Measurements from ENCODE around the gene LSM10.
A peak's percentile ranks its signal among the peaks of the same experiment; 100 is the strongest.

Gene LSM10

DNA sequence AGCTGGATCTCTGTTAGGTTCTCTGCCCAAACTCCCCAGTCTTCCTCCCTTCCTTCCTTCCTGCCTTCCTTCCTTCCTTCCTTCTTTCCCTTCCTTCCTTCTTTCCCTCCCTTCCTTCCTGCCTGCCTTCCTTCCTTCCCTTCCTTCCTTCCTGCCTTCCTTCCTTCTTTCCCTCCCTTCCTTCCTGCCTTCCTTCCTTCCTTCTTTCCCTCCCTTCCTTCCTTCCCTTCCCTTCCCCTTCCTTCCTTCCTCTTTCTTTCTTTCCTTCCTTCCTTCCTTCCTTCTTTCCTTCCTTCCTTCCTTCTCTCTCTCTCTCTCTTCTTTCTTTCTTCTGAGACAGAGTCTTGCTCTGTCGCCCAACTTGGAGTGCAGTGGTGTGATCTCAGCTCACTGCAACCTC lies 8.7 kb upstream of the LSM10 start:
- DNase-seq, result no peak

DNA sequence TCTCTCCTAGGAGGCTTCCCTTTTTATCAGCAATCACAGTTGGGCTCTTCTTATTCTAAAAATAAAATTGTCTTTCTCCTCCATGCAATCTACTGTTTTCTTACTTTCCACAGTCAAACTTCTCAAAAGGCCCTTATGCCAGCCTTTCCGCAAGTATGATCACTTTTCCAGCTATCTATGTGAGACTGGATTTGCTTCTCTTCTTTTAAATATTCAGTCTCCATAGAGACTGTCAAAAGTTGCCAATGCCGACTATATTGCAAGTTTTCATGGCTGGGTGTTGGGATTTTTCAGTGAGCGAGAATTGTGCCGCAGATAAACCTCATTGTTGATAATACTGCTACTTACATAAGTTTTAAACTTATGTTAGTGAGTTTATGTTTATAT lies 4.8 kb upstream of the LSM10 start:
- DNase-seq, result no peak

GRCh38 chr1:36401602-36402503 lies 4.1 kb upstream of the LSM10 start:
- DNase-seq, result no peak

DNA sequence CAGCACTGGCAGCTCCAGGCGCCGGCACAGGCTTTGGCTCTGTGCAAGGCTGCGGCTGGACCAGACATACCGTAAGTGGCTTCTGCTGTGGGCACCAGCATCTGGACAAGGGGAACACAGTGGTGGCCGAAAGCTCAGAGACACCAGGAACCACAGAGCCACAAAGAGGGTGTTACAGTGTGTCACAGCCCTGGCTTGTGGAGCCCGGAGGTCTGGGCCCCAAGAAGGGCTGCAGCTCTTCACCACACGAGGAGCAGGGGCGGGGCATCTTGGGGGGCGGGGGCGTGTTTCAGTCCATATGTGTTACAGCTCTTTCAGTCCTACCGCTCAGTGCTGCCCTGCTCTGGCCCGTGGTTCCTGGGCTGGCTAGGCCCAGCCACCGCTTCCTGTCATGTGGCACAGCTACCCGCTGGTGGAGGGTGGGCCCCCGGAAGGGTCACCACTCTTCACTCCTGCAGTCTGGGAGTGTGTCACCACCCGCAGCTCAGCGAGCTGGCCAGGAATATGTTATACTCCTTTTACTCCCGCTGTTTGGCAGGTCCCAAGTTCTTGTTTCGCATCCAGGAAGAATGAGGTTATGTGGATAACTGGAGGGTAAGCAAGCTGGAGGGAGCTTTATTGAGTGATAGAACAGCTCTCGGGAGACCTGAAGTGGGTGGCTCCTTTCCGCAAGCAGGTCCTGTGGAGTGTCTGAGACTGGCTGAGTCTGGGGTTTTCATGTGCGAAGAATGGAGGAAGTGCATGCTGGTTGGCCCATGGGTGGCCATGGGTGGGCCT lies 3.3 kb upstream of the LSM10 start:
- peak; percentile 79 for DNase-seq

- DNase-seq, result no peak
These were observed 2.8 kb upstream of the LSM10 start for GRCh38 chr1:36400514-36400824.

- no peak for DNase-seq
These were observed 766 bp upstream of the LSM10 start for GRCh38 chr1:36398370-36398977.

DNA sequence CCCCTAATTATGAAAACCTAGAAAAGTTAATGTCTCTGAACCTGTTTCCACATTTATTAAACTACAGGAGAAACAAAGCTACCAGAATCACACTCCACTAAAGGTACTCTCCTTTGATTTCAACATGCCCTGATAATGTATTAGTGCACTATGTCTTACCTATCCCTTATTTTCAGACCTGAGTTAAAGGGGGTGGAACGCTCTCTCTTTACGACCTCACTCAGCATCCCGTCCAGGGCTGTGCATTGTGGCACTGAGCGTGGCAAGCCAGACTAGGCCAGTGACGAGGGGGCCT lies 678 bp downstream of the LSM10 start:
- peak; percentile 18 for DNase-seq

DNA sequence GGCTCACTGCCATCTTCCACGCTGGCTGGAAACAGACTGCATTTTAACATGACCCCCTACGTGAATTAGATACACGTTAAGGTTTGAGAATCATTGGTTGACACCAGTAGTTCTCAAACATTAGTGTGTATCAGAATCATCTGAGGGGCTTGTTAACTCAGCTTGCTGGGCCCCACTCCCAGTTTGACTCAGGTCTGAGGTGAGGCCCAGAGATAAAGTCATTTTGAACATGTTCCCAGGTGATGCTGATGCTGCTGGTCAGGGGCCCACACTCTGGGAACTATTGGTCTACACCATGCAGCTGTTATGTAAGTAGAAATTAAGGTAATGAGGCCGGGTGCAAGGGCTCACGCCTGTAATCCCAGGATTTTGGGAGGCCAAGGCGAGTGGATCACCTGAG lies 1.3 kb downstream of the LSM10 start:
- no peak for DNase-seq

DNA sequence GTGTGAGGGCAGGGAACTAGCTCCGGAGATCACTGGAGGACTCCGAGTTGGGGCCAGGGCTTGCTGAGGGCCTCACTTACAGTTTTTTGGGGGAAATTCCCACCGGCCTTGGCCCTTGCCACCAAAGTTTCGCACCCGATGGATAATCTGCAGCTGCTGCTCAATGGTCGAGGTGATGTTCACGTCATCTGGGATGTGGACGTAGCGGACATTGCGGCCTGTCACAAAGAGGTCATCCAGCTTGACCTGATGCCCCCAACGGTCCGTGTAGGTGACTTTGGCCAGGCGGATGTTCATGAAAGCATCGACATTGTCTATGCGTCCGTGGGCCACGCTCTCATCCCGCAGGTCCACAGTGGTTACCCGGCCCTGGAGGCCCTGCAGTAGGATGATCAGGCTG lies 4.0 kb downstream of the LSM10 start:
- no peak for DNase-seq

DNA sequence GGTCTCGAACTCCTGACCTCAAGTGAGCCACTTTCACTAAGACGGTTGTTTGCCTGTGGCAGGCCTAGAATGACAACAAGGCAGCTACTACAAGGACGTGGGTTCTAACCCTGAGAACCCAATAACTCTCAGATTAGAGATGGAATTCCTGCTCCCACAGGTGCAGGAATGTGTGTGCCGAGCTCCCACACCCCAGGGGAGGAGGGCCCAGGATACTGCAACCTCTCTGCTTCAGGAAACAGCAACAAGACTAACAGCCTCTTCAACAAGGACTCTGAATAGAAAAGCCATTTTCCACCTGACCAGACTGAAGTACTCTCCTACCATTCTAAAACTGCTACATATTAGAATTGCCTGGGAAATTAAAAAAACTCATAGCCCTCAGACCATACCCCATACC lies 4.9 kb downstream of the LSM10 start:
- no peak for DNase-seq

- DNase-seq, result no peak
These were observed 6.4 kb downstream of the LSM10 start for GRCh38 chr1:36391271-36391670.

GRCh38 chr1:36390411-36390810 lies 7.3 kb downstream of the LSM10 start:
- no peak for DNase-seq

DNA sequence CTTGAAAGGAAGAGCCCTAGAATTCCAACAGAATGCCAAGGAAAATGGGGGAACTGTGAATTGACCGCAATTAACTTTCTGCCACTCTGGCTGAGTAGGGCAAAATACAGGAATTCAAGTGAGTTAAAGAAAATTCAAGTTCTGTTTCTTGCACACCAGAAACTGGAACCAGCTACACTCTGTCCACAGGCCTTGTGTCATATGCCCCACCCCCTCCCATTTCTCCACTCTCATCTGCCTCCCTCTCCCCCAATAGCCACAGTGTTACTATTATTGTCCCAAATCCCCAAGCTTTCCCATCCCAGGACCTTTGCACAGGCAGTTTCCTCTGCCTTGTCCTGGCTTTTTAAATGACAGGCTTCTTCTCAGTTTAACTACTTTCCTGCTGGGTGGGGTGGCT lies 7.7 kb downstream of the LSM10 start:
- peak; percentile 25 for DNase-seq

DNA sequence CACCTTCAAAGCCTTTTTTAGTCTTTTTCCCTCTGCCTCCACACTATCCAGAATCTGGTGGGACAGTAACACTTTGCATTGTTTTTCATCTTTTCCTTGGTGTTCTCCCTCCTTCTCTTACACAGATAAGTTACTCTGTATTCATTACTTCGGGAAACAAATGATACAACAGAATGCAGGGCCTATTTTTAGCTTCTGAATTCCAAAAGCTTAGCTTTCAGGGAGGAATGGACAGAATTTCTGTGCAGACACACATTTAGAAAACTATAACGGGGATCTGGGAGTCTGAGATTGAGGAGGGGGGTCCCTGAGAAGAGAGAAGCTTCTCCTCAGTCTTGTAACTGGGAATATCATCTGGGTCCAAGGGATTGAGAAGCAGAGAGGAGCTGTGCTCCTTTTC lies 8.4 kb downstream of the LSM10 start:
- DNase-seq, result no peak

DNA sequence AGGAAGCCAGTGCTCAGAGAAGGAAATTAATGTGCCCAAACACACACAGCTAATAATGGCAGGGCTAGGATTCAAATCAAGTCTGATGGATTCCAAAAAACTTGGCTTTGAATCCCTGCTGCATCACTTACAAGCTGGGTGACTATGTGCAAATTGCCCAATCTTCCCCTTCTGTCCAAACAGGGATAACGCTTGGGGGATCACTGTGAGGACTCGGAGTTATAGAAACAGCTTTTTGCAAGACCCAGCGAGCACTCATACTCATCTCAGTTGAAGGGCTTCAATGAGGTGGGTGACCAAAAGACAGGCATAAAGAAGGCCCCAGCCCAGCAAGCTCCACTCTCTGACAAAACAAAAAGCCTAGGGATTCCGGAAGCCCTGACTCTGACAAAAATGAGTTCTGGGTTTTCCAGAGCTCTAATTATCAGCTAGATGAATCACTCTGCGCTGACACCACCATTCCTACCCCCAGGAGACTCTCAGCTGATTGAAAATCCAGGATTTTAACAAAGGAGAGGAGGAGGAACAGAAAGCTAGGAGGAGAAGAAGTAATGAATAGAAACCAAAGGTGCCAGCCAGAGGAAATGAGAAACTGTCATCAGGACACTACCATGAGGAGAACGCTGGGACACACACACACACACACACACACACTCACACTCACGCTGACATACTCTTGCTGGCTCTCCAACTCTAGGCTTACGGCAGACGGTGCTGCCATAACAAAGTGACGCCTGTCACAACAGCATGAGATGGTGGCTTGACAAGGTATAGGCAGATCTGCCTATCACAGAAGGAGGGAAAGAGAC lies 10.4 kb downstream of the LSM10 start:
- DNase-seq, result peak; percentile 33

GRCh38 chr1:36386265-36387140 lies 11.2 kb downstream of the LSM10 start:
- peak; percentile 92 for DNase-seq

DNA sequence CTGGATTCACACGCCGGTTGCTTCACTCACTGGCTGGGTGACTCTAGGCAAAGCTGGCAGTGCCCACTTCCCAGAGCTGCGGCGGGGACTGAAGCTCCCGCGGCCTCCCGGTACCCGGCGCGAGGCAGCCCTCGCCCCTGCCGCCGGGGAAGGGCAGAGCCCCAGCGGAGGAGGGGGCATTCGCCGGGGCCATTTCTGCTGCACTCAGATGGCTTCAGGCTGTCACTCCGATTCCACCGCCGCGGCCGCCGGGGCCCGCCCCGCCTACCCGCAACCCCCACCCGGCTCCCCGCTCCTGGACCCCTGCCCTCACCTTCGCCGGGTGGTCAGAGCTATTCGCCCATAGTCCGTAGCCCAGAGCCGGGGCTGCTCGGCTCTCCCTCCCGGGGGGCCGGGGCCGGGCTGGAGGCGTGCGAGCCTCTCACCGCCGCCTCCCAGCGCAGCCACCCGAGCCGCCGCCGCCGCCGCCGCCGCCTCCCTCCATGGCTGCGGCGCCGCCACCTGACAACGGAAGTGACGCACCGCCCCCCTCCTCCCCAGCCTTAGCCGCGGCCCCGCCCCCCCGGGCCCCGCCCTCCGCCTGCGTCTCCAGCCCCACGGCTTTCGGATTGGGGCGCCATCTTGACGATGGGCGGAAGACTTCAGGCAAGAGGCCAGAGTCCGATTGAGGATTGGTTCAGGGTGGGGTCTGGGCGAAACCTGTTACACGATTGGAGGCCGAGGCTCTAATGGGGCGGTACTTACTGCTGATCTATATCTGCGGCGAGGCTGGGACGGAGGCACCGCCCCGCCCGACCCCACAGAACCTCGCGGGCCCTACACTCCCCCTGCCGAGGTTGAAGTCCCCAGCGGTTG lies 12.1 kb downstream of the LSM10 start, which contains the start of gene STK40:
STK40 (minus strand) TSS at position 515 of the 855 bp plus-strand sequence. CDS start 24,592 bp downstream, outside the sequence.
- peak; percentile 99 for DNase-seq

GRCh38 chr1:36384542-36385409 lies 12.9 kb downstream of the LSM10 start:
- peak; percentile 32 for DNase-seq

DNA sequence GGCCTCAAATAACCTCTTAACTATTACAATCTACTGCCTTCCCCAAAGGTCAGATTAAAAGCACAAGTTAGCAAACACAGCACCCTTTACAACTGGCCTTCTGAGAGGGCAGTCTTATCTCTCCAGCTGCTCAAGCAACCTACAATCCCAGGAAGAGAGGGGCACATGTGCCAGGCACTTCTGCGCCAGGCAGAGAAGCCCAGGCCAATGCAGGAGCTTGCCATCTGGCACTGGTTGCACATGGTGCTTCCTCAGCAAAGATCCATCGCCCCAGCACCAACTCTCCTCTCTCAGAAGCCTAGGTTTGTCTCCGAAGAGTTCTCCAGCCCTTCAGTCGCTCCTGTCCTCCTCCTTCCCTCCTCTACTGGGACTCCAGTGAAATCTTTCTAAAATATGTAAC lies 14.5 kb downstream of the LSM10 start:
- no peak for DNase-seq

DNA sequence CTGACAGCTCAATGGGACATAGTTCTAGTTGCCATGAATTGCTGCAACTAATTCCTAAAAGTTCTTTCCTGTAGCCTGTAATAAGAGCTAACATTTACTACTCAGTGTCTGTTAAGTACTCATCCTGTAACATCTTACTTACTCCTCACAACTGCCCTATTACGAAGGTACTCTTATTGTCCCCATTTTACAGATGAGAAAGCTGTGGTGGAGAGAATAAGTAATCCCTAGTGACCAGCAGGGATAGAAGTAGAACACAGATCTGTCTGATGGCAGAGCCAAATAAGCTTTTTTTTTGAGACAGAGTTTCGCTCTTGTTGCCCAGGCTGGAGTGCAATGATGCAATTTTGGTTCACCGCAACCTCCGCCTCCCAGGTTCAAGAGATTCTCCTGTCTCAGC lies 15.0 kb downstream of the LSM10 start:
- DNase-seq, result no peak

Data from CD4-positive, alpha-beta T cell treated with Interferon gamma for 1 hour (primary cell).